ENCODE data around the gene MAPK11. TPM values are rescaled to one million over a fixed set of nuclear protein-coding genes. Genes with fewer than 3 reads are reported as not detected.

The MAPK11 gene
- total and polyA plus RNA-seq, 9 of the 15 experiments (the other 6 are each of a cell fraction or from before 2014, with no cell fraction given) = 0.06 to 14.6 (median 5.3) TPM

- peaks cover 15 to 84% of the 10 kb centered on the region in 2 experiments for H3K4me1 ChIP-seq (replicated peaks in 1 of 2; ENCODE audit: control insufficient read depth in 2 of 2, insufficient read depth in 2 of 2, low read length in 2 of 2)
- ChIA-PET CTCF (ENCODE audit: low intra/inter-chr PET ratio) (no interaction called here), POLR2A (no interaction called here)
- peaks cover 4% of the 10 kb centered on the region for H3K79me2 ChIP-seq (ENCODE audit: control insufficient read depth, insufficient read depth, low read length)
- H3K9me3 ChIP-seq (replicated peaks; ENCODE audit: control insufficient read depth, insufficient read depth, low read depth, low read length) = no peaks in the 10 kb centered on the region
- intact Hi-C loops (cut with micrococcal nuclease) = no loop called here
- no peak overlapping the region for H2AFZ ChIP-seq (ENCODE audit: low read depth, low read length)
- FAIRE-seq (no peak), DNase-seq (ENCODE audit: extremely low read depth in 1 of 4, low spot score in 3 of 4) (no peak), ATAC-seq (no peak)
- H3K4me2 ChIP-seq (ENCODE audit: insufficient read depth, low read length) = no peak overlapping the region
- no peaks in the 10 kb centered on the region for H3K36me3 ChIP-seq (ENCODE audit: control insufficient read depth, insufficient read depth, low read length)
- H3K9me1 ChIP-seq (ENCODE audit: control insufficient read depth, insufficient read depth, low read length) = no peaks in the 10 kb centered on the region
- H3K4me3 ChIP-seq = no peak overlapping the region
- in situ Hi-C loops (cut with MboI) = no loop called here
- H3K27ac ChIP-seq (ENCODE audit: extremely low read depth, low read depth, low read length) = no peak overlapping the region
- no peaks in the 10 kb centered on the region for H3K27me3 ChIP-seq (ENCODE audit: control insufficient read depth in 2 of 2, insufficient read depth in 2 of 2, low read length in 2 of 2)
- H3K9ac ChIP-seq (ENCODE audit: insufficient read depth in 1 of 2, low read depth in 2 of 2, low read length in 2 of 2) = peak overlapping the region in 1 of 2 experiments; percentile 17; a peak in 1 of 4 replicates
- no TSS peak for BruUV-seq (replicated peaks)
- WGBS (ENCODE audit: insufficient coverage, low coverage, missing lambda C conversion rate) = 73% methylated on average over 7 of the region's 23 CpGs
- H4K20me1 ChIP-seq (replicated peaks; ENCODE audit: control insufficient read depth, insufficient read depth, low read length) = no peaks in the 10 kb centered on the region
- TF ChIP-seq NKRF (IDR thresholded peaks at IDR 0.05; ENCODE audit: borderline replicate concordance) (no peak), TCF7L2 (IDR thresholded peaks at IDR 0.05; ENCODE audit: low read depth, low read length) (no peak), CTBP1 (IDR thresholded peaks at IDR 0.05; ENCODE audit: borderline replicate concordance) (no peak), PCBP1 (IDR thresholded peaks at IDR 0.05; ENCODE audit: low read depth, low read length, poor library complexity, severe bottlenecking) (no peak), HMG20A (CRISPR knock-in tag; conservative IDR thresholded peaks at IDR 0.05) (no peak), TEAD4 (IDR thresholded peaks at IDR 0.05; ENCODE audit: low read length) (no peak), TEAD4 (CRISPR knock-in tag; IDR thresholded peaks at IDR 0.05; ENCODE audit: borderline replicate concordance) (no peak), MCM3 (IDR thresholded peaks at IDR 0.05) (no peak), MCM2 (IDR thresholded peaks at IDR 0.05; ENCODE audit: low read depth) (no peak), ZNF518B (CRISPR knock-in tag; IDR thresholded peaks at IDR 0.05) (no peak), ZNF146 (CRISPR knock-in tag; IDR thresholded peaks at IDR 0.05; ENCODE audit: unreplicated experiment) (no peak), CREB3 (tag; conservative IDR thresholded peaks at IDR 0.05; ENCODE audit: low read depth) (no peak), SAP30 (IDR thresholded peaks at IDR 0.05; ENCODE audit: borderline replicate concordance, insufficient read depth, low read depth, low read length, poor library complexity, severe bottlenecking) (no peak)
- TF ChIP-seq, protein P1, sequence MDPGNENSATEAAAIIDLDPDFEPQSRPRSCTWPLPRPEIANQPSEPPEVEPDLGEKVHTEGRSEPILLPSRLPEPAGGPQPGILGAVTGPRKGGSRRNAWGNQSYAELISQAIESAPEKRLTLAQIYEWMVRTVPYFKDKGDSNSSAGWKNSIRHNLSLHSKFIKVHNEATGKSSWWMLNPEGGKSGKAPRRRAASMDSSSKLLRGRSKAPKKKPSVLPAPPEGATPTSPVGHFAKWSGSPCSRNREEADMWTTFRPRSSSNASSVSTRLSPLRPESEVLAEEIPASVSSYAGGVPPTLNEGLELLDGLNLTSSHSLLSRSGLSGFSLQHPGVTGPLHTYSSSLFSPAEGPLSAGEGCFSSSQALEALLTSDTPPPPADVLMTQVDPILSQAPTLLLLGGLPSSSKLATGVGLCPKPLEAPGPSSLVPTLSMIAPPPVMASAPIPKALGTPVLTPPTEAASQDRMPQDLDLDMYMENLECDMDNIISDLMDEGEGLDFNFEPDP (CRISPR knock-in tag; IDR thresholded peaks at IDR 0.05) = no peak
Observed at GRCh38 chr22:50311606-50312351, 41.6 kb upstream of the MAPK11 start.

Data from K562 (cell line).